Measurements from ENCODE around the gene ADPRM. TPM values are rescaled to one million over a fixed set of nuclear protein-coding genes. Genes with fewer than 3 reads are reported as not detected.

Gene ADPRM
- total and polyA plus RNA-seq, 11 donors: 2.1 to 7.2 (median 4.2) TPM

DNA sequence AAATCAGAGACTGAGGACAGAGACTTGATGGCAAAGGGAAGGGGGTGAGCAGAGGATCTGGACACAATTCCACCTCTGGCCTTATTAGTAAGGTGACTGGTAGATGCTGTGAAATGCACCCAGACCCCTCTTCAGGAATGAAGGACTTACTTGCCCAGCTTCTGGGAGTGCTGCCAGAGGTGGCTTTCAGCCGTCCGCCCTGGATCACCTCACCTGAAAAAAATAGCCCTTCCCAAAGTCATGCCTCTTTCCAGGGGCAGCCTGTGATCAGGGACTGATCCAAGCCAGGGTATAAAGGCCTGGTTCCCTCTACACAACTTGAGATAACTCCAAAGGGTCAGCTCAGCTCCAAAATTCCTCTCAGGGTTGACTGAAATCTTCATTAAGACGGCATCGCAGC is 52.8 kb downstream of the ADPRM start:
- intact Hi-C loops (cut with DNase I): loop anchor here in 2 of 10 donors (5.0 kb wide), 2 partner anchors 92 to 97 kb away; no protein-coding TSS in a partner anchor
- no peak for ATAC-seq
- Histone ChIP-seq H3K27me3 (no peaks in the 10 kb centered on the region), H3K36me3 (no peaks in the 10 kb centered on the region), H3K4me3 (no peak overlapping the region), H3K9me3 (no peaks in the 10 kb centered on the region), H3K4me1 (peaks cover 0 to 4% (median 0%) of the 10 kb centered on the region in 12 donors), H3K27ac (no peak overlapping the region)
- WGBS, 4 donors: 65 to 83% (median 79%) methylated on average over 4 of the region's 4 CpGs
- no peak for DNase-seq
- TF ChIP-seq, protein P1, sequence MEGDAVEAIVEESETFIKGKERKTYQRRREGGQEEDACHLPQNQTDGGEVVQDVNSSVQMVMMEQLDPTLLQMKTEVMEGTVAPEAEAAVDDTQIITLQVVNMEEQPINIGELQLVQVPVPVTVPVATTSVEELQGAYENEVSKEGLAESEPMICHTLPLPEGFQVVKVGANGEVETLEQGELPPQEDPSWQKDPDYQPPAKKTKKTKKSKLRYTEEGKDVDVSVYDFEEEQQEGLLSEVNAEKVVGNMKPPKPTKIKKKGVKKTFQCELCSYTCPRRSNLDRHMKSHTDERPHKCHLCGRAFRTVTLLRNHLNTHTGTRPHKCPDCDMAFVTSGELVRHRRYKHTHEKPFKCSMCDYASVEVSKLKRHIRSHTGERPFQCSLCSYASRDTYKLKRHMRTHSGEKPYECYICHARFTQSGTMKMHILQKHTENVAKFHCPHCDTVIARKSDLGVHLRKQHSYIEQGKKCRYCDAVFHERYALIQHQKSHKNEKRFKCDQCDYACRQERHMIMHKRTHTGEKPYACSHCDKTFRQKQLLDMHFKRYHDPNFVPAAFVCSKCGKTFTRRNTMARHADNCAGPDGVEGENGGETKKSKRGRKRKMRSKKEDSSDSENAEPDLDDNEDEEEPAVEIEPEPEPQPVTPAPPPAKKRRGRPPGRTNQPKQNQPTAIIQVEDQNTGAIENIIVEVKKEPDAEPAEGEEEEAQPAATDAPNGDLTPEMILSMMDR (IDR thresholded peaks at IDR 0.05): no peak
- no peak for TF ChIP-seq POLR2A (IDR thresholded peaks at IDR 0.05)

DNA sequence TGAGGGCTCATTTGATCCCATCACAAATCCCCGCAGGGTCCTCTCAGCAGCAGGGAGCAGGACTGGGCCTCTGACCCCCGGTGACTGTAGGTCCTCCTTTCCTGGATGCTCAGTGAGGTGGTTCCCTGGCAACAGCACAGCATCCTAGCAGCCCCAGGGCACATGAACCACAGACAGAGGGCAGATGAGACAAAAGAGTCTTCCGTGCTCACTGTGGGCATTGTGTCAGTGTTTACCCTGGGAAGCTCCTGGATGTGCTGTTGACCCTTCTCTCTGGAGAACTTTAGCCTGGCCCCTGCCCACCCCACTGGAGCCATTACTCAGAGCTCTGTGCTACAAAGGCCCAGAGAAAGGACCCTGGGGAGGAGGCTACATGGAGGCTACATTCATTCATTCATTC is 54.2 kb downstream of the ADPRM start:
- Histone ChIP-seq H3K27me3 (no peaks in the 10 kb centered on the region), H3K27ac (no peak overlapping the region), H3K36me3 (no peaks in the 10 kb centered on the region), H3K9me3 (no peaks in the 10 kb centered on the region), H3K4me1 (peaks cover 0 to 6% (median 0%) of the 10 kb centered on the region in 12 donors), H3K4me3 (no peak overlapping the region)
- DNase-seq: no peak
- TF ChIP-seq, protein P1 (IDR thresholded peaks at IDR 0.05): no peak
- no peak for TF ChIP-seq POLR2A (IDR thresholded peaks at IDR 0.05)
- ATAC-seq: no peak
- intact Hi-C loops (cut with DNase I): loop anchor here in 2 of 10 donors (5.0 kb wide), 2 partner anchors 91 to 96 kb away; no protein-coding TSS in a partner anchor
- WGBS, 4 donors: 85 to 88% (median 85%) methylated on average over 3 of the region's 3 CpGs

DNA sequence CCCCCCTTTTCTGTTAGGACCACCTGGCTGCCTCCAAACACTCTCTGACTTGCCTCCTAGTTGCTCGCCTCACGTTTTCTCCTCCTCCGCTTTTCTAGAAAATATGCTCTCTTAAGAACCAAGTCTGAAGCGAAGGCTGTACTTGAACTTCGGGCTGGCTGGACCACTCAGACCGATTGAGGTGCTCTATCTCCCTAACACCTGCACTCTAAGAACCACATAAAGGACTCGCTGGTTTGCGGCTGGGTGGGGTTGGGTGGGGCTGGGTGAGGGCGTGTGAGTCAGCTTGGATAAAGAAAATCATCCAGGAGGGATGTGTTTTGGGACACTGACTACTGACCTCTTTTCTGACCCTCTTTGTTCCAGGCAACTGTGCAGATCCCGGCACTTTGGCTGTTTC is 55.3 kb downstream of the ADPRM start:
- WGBS, 4 donors: 84 to 91% (median 87%) methylated on average over 10 of the region's 10 CpGs
- Histone ChIP-seq H3K27ac (no peak overlapping the region), H3K4me1 (peaks cover 0 to 6% (median 0%) of the 10 kb centered on the region in 12 donors), H3K4me3 (no peak overlapping the region), H3K27me3 (no peaks in the 10 kb centered on the region), H3K9me3 (no peaks in the 10 kb centered on the region), H3K36me3 (no peaks in the 10 kb centered on the region)
- ATAC-seq (no peak), DNase-seq (no peak)
- intact Hi-C loops (cut with DNase I): loop anchor here in 2 of 10 donors (5.0 kb wide), 2 partner anchors 90 to 95 kb away; no protein-coding TSS in a partner anchor
- no peak for TF ChIP-seq POLR2A (IDR thresholded peaks at IDR 0.05)
- TF ChIP-seq, protein P1 (IDR thresholded peaks at IDR 0.05): no peak

DNA sequence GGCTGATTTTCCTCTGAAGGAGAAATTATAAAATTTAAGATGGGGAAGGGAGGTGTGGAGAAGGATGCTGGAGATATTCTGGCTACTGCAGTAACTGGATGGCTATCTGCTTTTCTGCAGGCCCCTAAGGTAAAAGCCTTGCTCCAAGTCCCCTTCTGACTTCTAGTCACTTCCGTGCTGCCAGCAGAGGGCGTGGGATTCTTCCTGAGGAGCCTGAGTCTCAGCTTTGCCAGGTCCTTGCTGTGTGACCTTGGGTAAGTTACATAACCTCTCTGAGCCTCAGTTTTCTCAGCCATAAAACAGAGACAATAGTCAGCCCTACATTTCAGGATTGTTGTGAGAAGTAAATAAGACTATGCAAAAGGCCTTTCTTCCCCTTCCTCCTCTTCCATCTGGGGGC is 56.7 kb downstream of the ADPRM start:
- no peak overlapping the region for H3K27ac ChIP-seq
- ATAC-seq: no peak

More for the DNA sequence above, 56.7 kb downstream of the ADPRM start:
- Histone ChIP-seq H3K4me3 (no peak overlapping the region), H3K4me1 (peaks cover 0 to 6% (median 0%) of the 10 kb centered on the region in 12 donors), H3K36me3 (no peaks in the 10 kb centered on the region), H3K27me3 (no peaks in the 10 kb centered on the region), H3K9me3 (no peaks in the 10 kb centered on the region)
- intact Hi-C loops (cut with DNase I): loop anchor here in 2 of 10 donors (5.0 kb wide), 2 partner anchors 88 to 93 kb away; no protein-coding TSS in a partner anchor
- peak in 1 of 5 donors; percentile 34 for DNase-seq
- 19 to 28% (median 24%) methylated on average over 2 of the region's 2 CpGs for WGBS, 4 donors
- TF ChIP-seq, protein P1 (IDR thresholded peaks at IDR 0.05): peak in 5 of 12 donors; percentile 8 to 35 (median 21)
- no peak for TF ChIP-seq POLR2A (IDR thresholded peaks at IDR 0.05)

Measured in heart left ventricle (tissue), 16 donors.